Immature natural killer cell (primary cell): ENCODE measurements around the gene SYNDIG1. TPM values are rescaled to one million over a fixed set of nuclear protein-coding genes. Genes with fewer than 3 reads are reported as not detected.

Source experiments
- DNase-seq, 3 donors: peaks; one replicate each; pipeline ENCODE4 v3.0.0; 2022; ENCODE audit warnings: mixed read lengths in 1 of 3
- H3K27ac Mint-ChIP-seq, 6 donors: one replicate each; pipeline ENCODE4 v1.8.0; 2020; ENCODE audit warnings: mixed read lengths in 6 of 6, mild to moderate bottlenecking in 5 of 6, inconsistent platforms in 4 of 6, moderate library complexity in 3 of 6
- H3K27me3 Mint-ChIP-seq, 3 donors: one replicate each; pipeline ENCODE4 v1.8.0; 2020 to 2021; ENCODE audit warnings: low read depth in 3 of 3, mild to moderate bottlenecking in 3 of 3, mixed read lengths in 3 of 3, moderate library complexity in 3 of 3, inconsistent platforms in 1 of 3
- H3K36me3 Mint-ChIP-seq, 3 donors: one replicate each; pipeline ENCODE4 v1.8.0; 2020; ENCODE audit warnings: mixed read lengths in 3 of 3, inconsistent platforms in 2 of 3, mild to moderate bottlenecking in 2 of 3
- H3K4me1 Mint-ChIP-seq, 2 donors: one replicate each; pipeline ENCODE4 v1.8.0; 2020; ENCODE audit warnings: inconsistent platforms in 2 of 2, mild to moderate bottlenecking in 2 of 2, mixed read lengths in 2 of 2, moderate library complexity in 1 of 2
- H3K4me3 Mint-ChIP-seq, 5 donors: one replicate each; pipeline ENCODE4 v1.8.0; 2020; ENCODE audit warnings: mild to moderate bottlenecking in 5 of 5, mixed read lengths in 5 of 5, inconsistent platforms in 3 of 5, moderate library complexity in 3 of 5
- H3K9me3 Mint-ChIP-seq, 6 donors: one replicate each; pipeline ENCODE4 v1.8.0; 2020; ENCODE audit warnings: mild to moderate bottlenecking in 6 of 6, mixed read lengths in 6 of 6, inconsistent platforms in 4 of 6, moderate library complexity in 3 of 6
- polyA plus RNA-seq, 3 donors: library from polyadenylated mRNA; unstranded; fragments of 300-500 nt; fragmentation: Illumina TruSeq; gene quantifications; one replicate each; pipeline ENCODE4 v1.2.3, GENCODE V29; 2021

Gene SYNDIG1
- polyA plus RNA-seq, 3 donors from 2014 or later, result not detected

DNA sequence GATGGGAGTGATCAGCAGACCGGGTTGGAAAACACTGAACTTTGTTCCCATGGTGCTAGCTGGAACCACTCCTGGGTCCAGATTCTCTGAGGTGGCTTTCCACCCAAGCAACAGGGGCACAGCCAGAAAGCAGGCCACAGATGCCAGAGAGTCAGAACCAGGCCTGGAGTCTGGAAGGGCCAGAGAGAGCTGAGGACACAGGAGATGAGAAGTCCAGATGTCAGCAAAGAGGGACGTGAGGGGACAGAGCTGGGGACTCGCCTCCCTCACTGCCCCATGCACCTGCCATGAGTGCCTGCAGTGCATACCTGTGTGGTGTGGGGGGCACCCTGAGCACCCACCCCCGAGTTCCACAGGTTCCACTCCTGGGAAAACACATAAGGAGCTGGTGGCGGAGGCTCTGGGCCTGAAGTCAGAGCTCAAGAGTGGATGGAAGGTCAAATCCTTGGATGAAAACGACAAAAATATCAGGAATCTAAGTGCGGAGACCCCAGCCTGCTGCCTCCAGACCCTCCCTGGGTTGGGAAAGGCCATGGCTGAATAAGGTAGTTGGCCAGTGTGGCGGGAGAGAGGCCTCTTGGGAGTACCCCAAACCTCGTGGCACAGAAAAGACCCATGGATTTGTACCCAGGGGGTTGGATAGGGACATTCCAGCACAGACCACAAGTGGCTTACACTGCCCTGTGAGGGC, 224.2 kb downstream of the SYNDIG1 start:
- H3K4me3 Mint-ChIP-seq, result no peak overlapping the region
- H3K4me1 Mint-ChIP-seq, result no peaks in the 10 kb centered on the region
- no peak for DNase-seq
- no peaks in the 10 kb centered on the region for H3K9me3 Mint-ChIP-seq
- H3K27ac Mint-ChIP-seq, result no peak overlapping the region
- H3K36me3 Mint-ChIP-seq, result no peaks in the 10 kb centered on the region
- H3K27me3 Mint-ChIP-seq, result peaks cover 4 to 5% (median 5%) of the 10 kb centered on the region in 3 donors

DNA sequence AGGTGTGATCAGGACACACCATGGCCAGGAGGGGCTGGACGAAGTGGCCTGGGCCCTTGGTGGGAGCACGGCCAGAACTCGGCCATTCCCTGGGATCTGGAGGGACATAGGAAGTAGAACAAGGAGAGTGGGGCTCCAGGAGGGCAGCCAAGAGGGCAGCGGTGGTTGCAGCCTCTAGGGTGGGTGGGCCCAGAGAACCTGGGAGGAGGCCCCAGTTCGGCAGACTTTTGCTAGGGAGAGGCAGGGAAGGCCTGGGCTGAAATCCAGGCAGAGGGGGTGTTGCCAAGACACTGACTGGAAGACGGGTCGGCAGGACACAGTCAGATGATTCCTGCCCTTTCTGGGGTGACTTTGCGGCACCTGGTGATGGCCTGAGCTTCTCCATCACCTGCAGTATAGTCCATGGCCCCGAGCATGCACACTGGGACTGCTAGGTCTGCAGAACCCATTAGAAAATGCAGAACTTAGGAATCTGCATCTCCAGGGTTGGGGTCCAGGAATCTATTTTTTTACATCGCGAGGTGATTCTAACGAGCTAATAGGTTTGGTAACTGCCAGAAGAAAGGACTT, 224.8 kb downstream of the SYNDIG1 start:
- Mint-ChIP-seq H3K9me3 (no peaks in the 10 kb centered on the region), H3K4me1 (no peaks in the 10 kb centered on the region), H3K27me3 (peaks cover 4 to 5% (median 4%) of the 10 kb centered on the region in 3 donors), H3K36me3 (no peaks in the 10 kb centered on the region), H3K27ac (no peak overlapping the region), H3K4me3 (no peak overlapping the region)
- no peak for DNase-seq

DNA sequence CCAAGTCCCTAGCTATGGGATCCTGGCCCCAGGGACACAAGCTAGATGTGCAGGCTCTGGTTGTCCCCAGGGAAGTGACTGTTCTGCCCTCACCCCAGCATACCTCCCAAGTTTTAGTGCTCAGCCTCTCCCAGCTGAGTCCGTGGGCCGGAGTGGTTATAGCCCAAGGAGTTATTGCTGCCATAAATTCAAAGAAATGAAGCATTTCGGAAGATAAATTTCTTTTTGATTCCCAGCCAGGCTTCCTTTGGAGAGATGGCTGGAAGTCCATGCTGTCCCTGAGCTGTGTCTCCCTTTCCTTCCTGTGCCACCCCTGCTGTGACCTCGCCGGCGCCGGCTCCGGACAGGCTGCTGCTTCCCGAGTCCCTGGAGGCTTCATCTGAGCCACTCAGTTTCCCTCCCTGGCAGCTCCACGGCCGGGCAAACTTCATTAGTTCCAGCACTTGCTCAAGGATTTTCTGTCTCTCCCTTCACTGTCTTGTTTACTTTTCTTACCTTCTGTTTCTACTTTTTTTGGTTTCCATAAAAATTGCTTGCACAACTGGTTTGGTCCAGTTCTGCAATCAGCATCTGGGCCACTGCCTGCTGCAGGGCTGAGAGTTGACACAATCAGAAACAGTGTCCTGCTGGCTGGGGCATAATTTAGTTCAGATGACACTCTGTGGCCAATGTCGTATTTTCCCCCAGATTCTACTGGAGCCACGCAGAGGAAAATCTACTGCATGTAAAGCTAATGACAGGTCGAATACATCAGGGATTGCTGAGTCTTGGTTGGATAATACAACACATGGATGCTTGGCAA, 225.5 kb downstream of the SYNDIG1 start:
- no peak for DNase-seq
- Mint-ChIP-seq H3K36me3 (no peaks in the 10 kb centered on the region), H3K27me3 (peaks cover 4 to 5% (median 5%) of the 10 kb centered on the region in 3 donors), H3K27ac (no peak overlapping the region), H3K4me1 (no peaks in the 10 kb centered on the region), H3K4me3 (no peak overlapping the region), H3K9me3 (no peaks in the 10 kb centered on the region)

DNA sequence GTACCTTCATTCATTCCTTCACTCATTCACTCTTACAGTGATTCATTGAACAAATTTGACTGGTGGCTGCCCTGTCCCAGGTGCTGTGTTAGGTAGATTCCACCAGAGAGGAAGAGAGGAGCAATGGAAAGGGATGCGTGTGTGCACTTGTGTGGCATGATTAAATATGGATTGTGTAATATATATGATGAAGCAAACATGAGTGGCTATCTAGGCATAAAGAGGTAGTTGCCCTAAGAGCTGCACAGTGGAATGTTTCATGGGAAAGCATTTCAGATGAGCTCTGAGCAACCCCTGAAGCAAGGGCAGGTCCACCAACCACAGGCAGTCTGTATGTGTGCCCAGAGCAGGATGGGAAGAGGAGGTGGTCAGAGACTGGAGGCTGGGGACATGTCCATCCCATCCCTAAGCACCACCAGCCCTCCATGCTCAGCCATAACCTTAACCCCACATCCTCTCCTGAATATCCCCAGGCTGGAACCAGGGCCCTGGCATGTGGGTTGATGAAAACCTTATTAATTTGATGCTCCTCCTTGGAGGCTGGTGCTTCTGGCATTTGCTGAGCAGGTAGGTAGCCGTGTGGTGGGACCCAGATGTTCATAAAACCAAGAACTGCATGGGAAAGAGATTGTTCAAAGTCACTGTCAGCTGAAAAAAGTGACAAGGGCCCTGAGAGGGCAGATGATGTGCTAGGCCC, 226.2 kb downstream of the SYNDIG1 start:
- Mint-ChIP-seq H3K9me3 (no peaks in the 10 kb centered on the region), H3K4me3 (no peak overlapping the region), H3K27ac (no peak overlapping the region), H3K4me1 (no peaks in the 10 kb centered on the region), H3K27me3 (peaks cover 4 to 7% (median 6%) of the 10 kb centered on the region in 3 donors), H3K36me3 (no peaks in the 10 kb centered on the region)
- DNase-seq, result no peak

DNA sequence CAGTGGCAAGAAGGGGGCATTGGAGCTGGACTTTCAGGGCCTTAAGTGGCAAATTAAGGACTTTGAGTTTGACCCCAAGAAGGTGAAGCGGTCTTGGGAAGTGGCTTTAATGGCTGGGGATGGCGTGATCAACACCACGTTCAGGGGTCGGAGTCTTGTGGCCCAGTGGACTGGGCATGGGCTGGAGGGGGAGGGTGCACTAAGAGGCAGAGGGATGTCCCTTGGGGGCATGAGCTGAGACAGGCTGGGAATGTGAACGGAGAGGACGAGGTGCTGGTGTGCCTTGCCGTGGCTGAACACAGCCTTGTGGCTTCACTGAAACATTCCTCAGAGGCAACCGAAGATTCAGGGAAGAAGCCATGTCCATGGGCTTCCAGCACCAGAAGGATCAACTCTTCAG, 227.0 kb downstream of the SYNDIG1 start:
- H3K27me3 Mint-ChIP-seq, result peaks cover 3 to 8% (median 6%) of the 10 kb centered on the region in 3 donors
- no peak for DNase-seq
- H3K4me1 Mint-ChIP-seq, result no peaks in the 10 kb centered on the region
- H3K27ac Mint-ChIP-seq, result no peak overlapping the region
- no peak overlapping the region for H3K4me3 Mint-ChIP-seq
- H3K9me3 Mint-ChIP-seq, result no peaks in the 10 kb centered on the region
- no peaks in the 10 kb centered on the region for H3K36me3 Mint-ChIP-seq

DNA sequence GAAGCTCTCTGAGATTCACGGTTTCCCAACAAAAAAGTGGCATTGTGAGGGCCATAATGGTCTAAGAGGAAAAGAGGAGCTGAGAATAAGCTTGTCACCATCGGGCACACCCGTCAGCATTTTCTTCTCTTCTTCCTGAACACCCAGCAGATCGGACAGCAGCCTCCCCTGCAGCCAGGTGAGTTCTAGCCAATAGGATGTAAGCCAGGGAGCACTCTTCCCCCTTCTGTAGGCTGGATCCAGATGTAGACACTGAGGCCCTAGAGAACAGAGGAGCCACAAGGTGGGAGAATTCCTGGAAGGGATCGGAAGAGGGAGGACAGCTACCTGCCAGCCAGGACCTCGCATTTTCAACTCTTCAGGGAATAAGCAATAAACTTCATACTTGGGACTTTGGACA, 228.0 kb downstream of the SYNDIG1 start:
- Mint-ChIP-seq H3K27me3 (peaks cover 0 to 8% (median 4%) of the 10 kb centered on the region in 3 donors), H3K36me3 (no peaks in the 10 kb centered on the region), H3K4me3 (no peak overlapping the region)

DNA sequence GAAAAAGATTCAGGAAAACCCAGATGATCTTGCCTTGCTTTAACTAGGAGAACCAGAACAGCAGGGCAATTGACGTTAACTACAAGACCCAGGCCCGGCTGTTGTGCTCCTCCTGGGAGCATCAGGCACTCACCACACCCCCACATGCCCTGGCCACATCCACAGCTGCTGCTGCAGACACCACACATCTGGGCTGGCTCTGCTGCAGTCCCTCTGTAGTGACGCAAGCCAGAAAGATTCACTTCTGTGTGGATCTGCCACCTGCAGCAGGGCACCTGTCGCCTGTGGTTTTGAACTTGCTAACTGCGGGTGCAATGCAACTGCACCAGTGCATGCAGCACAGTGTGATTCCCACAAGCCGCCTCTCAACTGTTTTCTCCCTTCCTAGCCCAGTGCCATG, 228.8 kb downstream of the SYNDIG1 start:
- H3K9me3 Mint-ChIP-seq, result no peaks in the 10 kb centered on the region
- H3K27me3 Mint-ChIP-seq, result peaks cover 0 to 8% (median 4%) of the 10 kb centered on the region in 3 donors
- no peak for DNase-seq
- no peaks in the 10 kb centered on the region for H3K4me1 Mint-ChIP-seq
- no peak overlapping the region for H3K4me3 Mint-ChIP-seq
- no peaks in the 10 kb centered on the region for H3K36me3 Mint-ChIP-seq
- no peak overlapping the region for H3K27ac Mint-ChIP-seq

More for the DNA sequence above, 228.0 kb downstream of the SYNDIG1 start:
- DNase-seq, result no peak
- no peaks in the 10 kb centered on the region for H3K9me3 Mint-ChIP-seq
- no peaks in the 10 kb centered on the region for H3K4me1 Mint-ChIP-seq
- no peak overlapping the region for H3K27ac Mint-ChIP-seq

DNA sequence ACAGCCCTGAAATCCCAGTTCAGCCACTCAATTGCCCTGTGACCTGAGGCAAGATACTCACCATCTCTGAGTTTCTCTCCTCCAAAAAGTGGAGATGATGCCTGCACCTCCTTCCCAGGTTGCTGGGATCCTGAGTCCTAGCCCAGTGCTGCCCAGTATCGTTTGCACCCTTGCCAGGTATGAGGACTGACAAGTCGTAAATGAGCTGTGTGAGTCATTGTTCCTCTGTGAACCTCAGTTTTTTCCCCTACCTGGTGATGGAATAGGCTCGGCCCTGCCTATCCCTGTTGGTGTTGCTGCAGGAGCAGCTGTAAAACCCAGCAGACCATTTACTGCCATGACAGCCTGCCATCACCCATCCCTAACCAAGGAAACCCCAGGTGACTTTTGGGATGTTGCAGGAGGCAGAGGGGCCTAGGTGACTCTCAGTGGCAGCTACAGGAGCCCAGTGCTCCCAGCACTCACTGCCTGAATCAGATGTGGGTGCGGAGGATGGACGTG, 229.3 kb downstream of the SYNDIG1 start:
- no peaks in the 10 kb centered on the region for H3K36me3 Mint-ChIP-seq
- no peak overlapping the region for H3K27ac Mint-ChIP-seq
- H3K27me3 Mint-ChIP-seq, result peaks cover 0 to 8% (median 4%) of the 10 kb centered on the region in 3 donors
- no peak overlapping the region for H3K4me3 Mint-ChIP-seq
- H3K9me3 Mint-ChIP-seq, result no peaks in the 10 kb centered on the region
- DNase-seq, result no peak
- H3K4me1 Mint-ChIP-seq, result no peaks in the 10 kb centered on the region

DNA sequence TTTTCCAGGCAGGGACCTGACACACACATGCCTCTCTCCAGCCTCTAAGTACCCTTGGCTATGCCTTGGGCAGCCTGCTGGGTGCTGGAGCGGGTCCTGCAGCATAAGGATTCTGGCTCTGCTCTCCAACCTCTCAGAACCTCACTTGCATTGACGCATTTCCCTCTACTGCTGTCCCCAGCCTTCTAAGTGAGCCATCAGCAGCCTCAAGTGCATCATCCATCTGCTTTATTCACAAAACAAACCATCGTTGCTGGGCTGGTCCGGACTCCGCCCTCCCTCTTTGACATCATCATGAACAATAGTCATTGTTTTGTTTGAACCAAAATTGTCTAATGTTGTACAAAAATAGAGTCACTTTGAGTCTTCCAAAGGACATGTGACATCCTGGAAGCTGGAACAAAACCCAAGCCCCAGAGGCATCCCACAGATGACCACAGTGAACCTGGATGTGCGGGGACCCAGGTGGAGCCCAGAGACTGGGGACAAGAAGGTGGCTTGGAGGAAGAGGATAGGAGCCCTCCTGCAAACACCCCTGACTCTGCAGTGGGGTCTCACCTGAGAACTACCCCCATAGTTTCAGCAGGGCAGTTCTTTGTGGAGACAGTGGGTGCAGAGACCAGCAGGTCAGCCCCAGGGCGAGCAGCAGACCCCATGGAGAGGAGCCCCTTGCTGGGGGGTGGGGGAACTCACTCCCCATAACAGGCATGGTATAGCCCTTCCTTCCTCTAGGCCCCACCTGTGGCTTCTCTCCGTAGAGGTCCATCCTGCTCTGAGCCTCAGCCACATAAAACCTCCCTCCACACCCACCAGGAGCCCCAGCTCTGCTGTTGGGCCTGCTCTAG, 230.1 kb downstream of the SYNDIG1 start:
- Mint-ChIP-seq H3K27me3 (peaks cover 0 to 8% (median 4%) of the 10 kb centered on the region in 3 donors), H3K4me1 (no peaks in the 10 kb centered on the region), H3K27ac (no peak overlapping the region), H3K9me3 (no peaks in the 10 kb centered on the region), H3K36me3 (no peaks in the 10 kb centered on the region), H3K4me3 (no peak overlapping the region)
- DNase-seq, result no peak

DNA sequence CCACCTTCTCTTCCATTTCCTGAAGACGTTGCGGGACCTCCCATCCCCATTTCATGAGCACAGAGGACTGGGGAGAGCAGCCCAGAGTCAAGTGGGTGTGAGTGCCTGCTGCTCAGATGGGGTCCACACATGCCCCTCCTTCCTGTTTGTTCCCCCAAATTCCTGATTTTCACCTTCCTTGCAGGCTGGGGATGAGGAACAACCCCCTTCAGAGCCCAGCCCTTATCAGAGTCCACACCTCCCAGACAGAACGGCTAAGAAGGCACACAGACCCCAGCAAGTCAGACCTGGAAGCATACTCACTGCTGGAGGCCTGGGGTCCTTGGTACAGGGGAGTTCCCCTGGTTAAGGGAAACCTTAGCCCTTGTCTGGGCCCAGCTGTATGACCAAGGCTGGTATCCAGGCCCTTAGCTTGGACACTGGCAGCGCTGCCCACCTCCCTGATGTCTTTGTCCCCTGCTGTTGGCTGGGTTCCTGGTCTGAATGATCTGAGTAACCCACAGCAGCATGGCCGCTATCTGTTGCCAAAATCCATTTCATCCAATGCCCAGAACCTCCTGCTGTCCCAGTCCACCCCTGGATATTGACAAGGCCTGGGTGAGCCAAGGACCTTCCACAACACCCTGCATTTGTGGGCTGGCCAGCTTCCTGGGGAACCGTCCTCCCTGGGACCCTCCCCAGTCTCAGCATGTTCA, 230.9 kb downstream of the SYNDIG1 start:
- no peaks in the 10 kb centered on the region for H3K9me3 Mint-ChIP-seq
- no peak overlapping the region for H3K27ac Mint-ChIP-seq
- no peaks in the 10 kb centered on the region for H3K4me1 Mint-ChIP-seq
- H3K27me3 Mint-ChIP-seq, result peaks cover 0 to 8% (median 4%) of the 10 kb centered on the region in 3 donors
- H3K4me3 Mint-ChIP-seq, result no peak overlapping the region
- H3K36me3 Mint-ChIP-seq, result no peaks in the 10 kb centered on the region
- no peak for DNase-seq

DNA sequence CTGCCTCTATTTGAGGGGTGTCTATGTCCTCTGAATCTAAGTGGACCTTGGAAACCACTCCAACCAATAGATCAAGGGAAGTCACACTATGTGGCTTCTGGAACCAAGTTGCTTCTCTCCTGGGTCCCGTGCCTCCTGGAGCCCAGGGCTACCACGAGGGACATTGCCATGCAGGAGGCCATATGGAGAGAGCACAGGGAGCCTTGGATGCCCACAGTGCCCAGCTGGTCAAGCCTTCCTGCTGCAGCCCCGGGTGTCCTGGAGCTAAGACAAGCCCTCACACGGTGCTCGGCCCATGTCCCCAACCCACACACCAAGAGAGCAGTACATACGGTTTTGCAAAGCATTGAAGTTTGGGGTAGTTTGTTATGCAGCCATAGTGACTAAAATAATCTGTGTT, 231.6 kb downstream of the SYNDIG1 start:
- H3K9me3 Mint-ChIP-seq, result no peaks in the 10 kb centered on the region
- H3K4me3 Mint-ChIP-seq, result no peak overlapping the region
- peaks cover 0 to 7% (median 4%) of the 10 kb centered on the region in 3 donors for H3K27me3 Mint-ChIP-seq
- H3K36me3 Mint-ChIP-seq, result no peaks in the 10 kb centered on the region
- no peaks in the 10 kb centered on the region for H3K4me1 Mint-ChIP-seq
- no peak overlapping the region for H3K27ac Mint-ChIP-seq
- no peak for DNase-seq

DNA sequence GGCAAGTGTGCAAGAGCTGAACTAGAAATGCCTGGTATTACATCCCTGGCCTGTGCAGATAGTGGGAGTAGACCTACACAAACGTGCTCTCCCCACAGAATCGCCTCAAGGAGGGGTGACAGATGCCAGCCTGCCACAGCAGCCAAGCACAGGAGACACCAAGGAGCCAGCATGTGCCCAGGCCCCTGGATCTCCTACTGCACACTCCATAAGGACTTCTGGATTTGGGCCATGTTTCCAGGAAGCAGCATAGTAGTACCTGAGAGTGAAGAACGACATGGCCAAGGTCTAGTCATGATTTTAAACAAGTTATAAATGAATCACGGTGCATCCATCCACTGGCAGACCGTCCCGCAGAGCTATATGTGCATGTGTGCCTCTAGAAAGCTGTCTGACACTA, 232.2 kb downstream of the SYNDIG1 start:
- H3K27me3 Mint-ChIP-seq, result peaks cover 0 to 6% (median 4%) of the 10 kb centered on the region in 3 donors
- no peaks in the 10 kb centered on the region for H3K36me3 Mint-ChIP-seq
- no peak overlapping the region for H3K27ac Mint-ChIP-seq
- no peaks in the 10 kb centered on the region for H3K4me1 Mint-ChIP-seq
- DNase-seq, result no peak
- no peak overlapping the region for H3K4me3 Mint-ChIP-seq
- H3K9me3 Mint-ChIP-seq, result no peaks in the 10 kb centered on the region
